Hepatocyte (in vitro differentiated cells): ENCODE data around the gene FAM227B. TPM values are rescaled to one million over a fixed set of nuclear protein-coding genes. Genes with fewer than 3 reads are reported as not detected.
A peak's percentile ranks its signal among the peaks of the same experiment; 100 is the strongest.

Experiments
- DNase-seq: peaks from one replicate; pipeline ENCODE4 v3.0.0-alpha.2; 2016; ENCODE audit warnings: low spot score
- H2AFZ ChIP-seq: fragments of 200-600 bp; sonication (generic); 2 replicates; pipeline ENCODE4 v1.6.0; 2016; ENCODE audit warnings: antibody characterized with exemption, mild to moderate bottlenecking
- H3K27ac ChIP-seq: fragments of 200-600 bp; sonication (generic); 2 replicates; pipeline ENCODE4 v1.5.1; 2016; ENCODE audit warnings: mild to moderate bottlenecking
- H3K27me3 ChIP-seq: fragments of 200-600 bp; sonication (generic); 2 replicates; pipeline ENCODE4 v1.6.1; 2016
- H3K36me3 ChIP-seq: fragments of 200-600 bp; sonication (generic); replicated peaks from 2 replicates; pipeline ENCODE4 v1.5.1; 2016; ENCODE audit warnings: low read depth; ENCODE audit not compliant: insufficient read depth
- H3K4me1 ChIP-seq: fragments of 200-600 bp; sonication (generic); 2 replicates; pipeline ENCODE4 v1.5.1; 2016; ENCODE audit warnings: mild to moderate bottlenecking, moderate library complexity; ENCODE audit not compliant: insufficient read depth
- H3K4me2 ChIP-seq: fragments of 200-600 bp; sonication (generic); 2 replicates; pipeline ENCODE4 v1.6.0; 2016
- H3K4me3 ChIP-seq: fragments of 200-600 bp; sonication (generic); 2 replicates; pipeline ENCODE4 v1.5.1; 2016; ENCODE audit warnings: mild to moderate bottlenecking
- H3K79me2 ChIP-seq: fragments of 200-600 bp; sonication (generic); 2 replicates; pipeline ENCODE4 v1.6.0; 2017; ENCODE audit warnings: mild to moderate bottlenecking
- H3K9me2 ChIP-seq: fragments of 200-600 bp; sonication (generic); replicated peaks from 2 replicates; pipeline ENCODE4 v1.6.0; 2017; ENCODE audit warnings: mild to moderate bottlenecking; ENCODE audit not compliant: insufficient read depth
- H3K9me3 ChIP-seq: fragments of 200-600 bp; sonication (generic); 2 replicates; pipeline ENCODE4 v1.5.1; 2016; ENCODE audit warnings: low read depth, mild to moderate bottlenecking
- H4K20me1 ChIP-seq: fragments of 200-600 bp; sonication (generic); 2 replicates; pipeline ENCODE4 v1.6.0; 2016; ENCODE audit warnings: mild to moderate bottlenecking; ENCODE audit not compliant: insufficient read depth, poor library complexity, severe bottlenecking
- CTCF ChIP-seq: fragments of 200-600 bp; sonication (generic); IDR thresholded peaks from 2 replicates; pipeline ENCODE4 v1.5.1; 2016; ENCODE audit warnings: antibody characterized with exemption, mild to moderate bottlenecking; ENCODE audit not compliant: poor library complexity
- EZH2 ChIP-seq: fragments of 200-600 bp; sonication (generic); IDR thresholded peaks from 2 replicates; pipeline ENCODE4 v1.6.1; 2016; ENCODE audit warnings: antibody characterized with exemption, mild to moderate bottlenecking, borderline replicate concordance
- EZH2phosphoT487 ChIP-seq: fragments of 200-600 bp; sonication (generic); IDR thresholded peaks from one replicate; pipeline ENCODE4 v1.6.1; 2018; ENCODE audit warnings: antibody characterized with exemption, mild to moderate bottlenecking, low read depth, moderate library complexity; ENCODE audit not compliant: unreplicated experiment, severe bottlenecking
- WGBS: methylation state at CpG from one replicate; pipeline ENCODE4 v1.1.6; 2016; ENCODE audit warnings: low lambda C conversion rate; ENCODE audit errors: missing lambda C conversion rate; 5-methylcytosine and 5-hydroxymethylcytosine counted together
- polyA plus RNA-seq: library from polyadenylated mRNA; unstranded; fragments of >200 nt; fragmentation: Nextera tagmentation; extraction: Ambion mirVana; gene quantifications from 2 replicates; pipeline ENCODE4 v1.2.1, GENCODE V29; 2016
- total RNA-seq: library from RNA; depleted of rRNA; stranded (reverse); fragments of >200 nt; gene quantifications from 2 replicates; pipeline ENCODE4 v1.2.3, GENCODE V29; 2014

The FAM227B gene
- total and polyA plus RNA-seq, 2 experiments from 2014 or later = 4.5 to 9.2 TPM

GRCh38 chr15:49428409-49429095, 192.1 kb downstream of the FAM227B start:
- 79% methylated on average over 5 of the region's 5 CpGs for whole genome bisulfite sequencing
- no peak overlapping the region for H3K4me2 ChIP-seq
- H3K9me3 ChIP-seq = no peaks in the 10 kb centered on the region
- no peaks in the 10 kb centered on the region for H3K9me2 ChIP-seq
- TF ChIP-seq EZH2 = no peak
- no peak for TF ChIP-seq EZH2phosphoT487
- H3K4me3 ChIP-seq = no peak overlapping the region
- H2AFZ ChIP-seq = no peak overlapping the region
- H3K36me3 ChIP-seq = no peaks in the 10 kb centered on the region
- DNase-seq = no peak
- H3K27ac ChIP-seq = no peak overlapping the region
- H4K20me1 ChIP-seq = no peaks in the 10 kb centered on the region
- no peaks in the 10 kb centered on the region for H3K79me2 ChIP-seq
- no peaks in the 10 kb centered on the region for H3K4me1 ChIP-seq
- no peaks in the 10 kb centered on the region for H3K27me3 ChIP-seq

- Histone ChIP-seq H3K27me3 (no peaks in the 10 kb centered on the region), H3K9me2 (no peaks in the 10 kb centered on the region), H4K20me1 (no peaks in the 10 kb centered on the region), H3K4me3 (no peak overlapping the region), H2AFZ (no peak overlapping the region), H3K36me3 (no peaks in the 10 kb centered on the region), H3K4me2 (no peak overlapping the region), H3K4me1 (peaks cover 5% of the 10 kb centered on the region), H3K79me2 (no peaks in the 10 kb centered on the region), H3K9me3 (no peaks in the 10 kb centered on the region), H3K27ac (no peak overlapping the region)
- DNase-seq = no peak
- TF ChIP-seq CTCF (no peak), EZH2phosphoT487 (no peak), EZH2 (no peak)
These were observed 193.2 kb downstream of the FAM227B start for GRCh38 chr15:49427372-49427771.

- Histone ChIP-seq H3K9me3 (no peaks in the 10 kb centered on the region), H3K36me3 (no peaks in the 10 kb centered on the region), H2AFZ (no peak overlapping the region), H3K27me3 (no peaks in the 10 kb centered on the region), H3K4me2 (peak overlapping the region; percentile 57), H3K27ac (no peak overlapping the region), H3K79me2 (no peaks in the 10 kb centered on the region), H3K4me3 (peak overlapping the region; percentile 8), H3K4me1 (peaks cover 7% of the 10 kb centered on the region), H4K20me1 (no peaks in the 10 kb centered on the region), H3K9me2 (no peaks in the 10 kb centered on the region)
- no peak for DNase-seq
- no peak for TF ChIP-seq EZH2phosphoT487
- no peak for TF ChIP-seq EZH2
- no peak for TF ChIP-seq CTCF
- WGBS = 36% methylated on average over 1 of the region's 1 CpG
These were observed 195.7 kb downstream of the FAM227B start for GRCh38 chr15:49424954-49425353.

GRCh38 chr15:49423901-49424550, 196.6 kb downstream of the FAM227B start:
- no peaks in the 10 kb centered on the region for H3K9me3 ChIP-seq
- no peaks in the 10 kb centered on the region for H4K20me1 ChIP-seq
- peak overlapping the region; percentile 47 for H3K27ac ChIP-seq
- peaks cover 7% of the 10 kb centered on the region for H3K4me1 ChIP-seq
- no peaks in the 10 kb centered on the region for H3K79me2 ChIP-seq
- no peaks in the 10 kb centered on the region for H3K9me2 ChIP-seq
- no peak for DNase-seq
- H3K36me3 ChIP-seq = no peaks in the 10 kb centered on the region
- H3K27me3 ChIP-seq = no peaks in the 10 kb centered on the region
- H3K4me2 ChIP-seq = peak overlapping the region; percentile 57
- WGBS = 43% methylated on average over 6 of the region's 6 CpGs
- TF ChIP-seq CTCF = no peak
- no peak for TF ChIP-seq EZH2phosphoT487
- peak overlapping the region; percentile 8 for H3K4me3 ChIP-seq
- H2AFZ ChIP-seq = no peak overlapping the region
